Astrocyte (in vitro differentiated cells and primary cell): ENCODE results near the gene WFDC12. TPM values are rescaled to one million over a fixed set of nuclear protein-coding genes. Genes with fewer than 3 reads are reported as not detected.
A peak's percentile ranks its signal among the peaks of the same experiment; 100 is the strongest.

Experiments used
- DNase-seq: peaks from one replicate; pipeline ENCODE4 v3.0.0-alpha.2; 2010; ENCODE audit warnings: low read depth
- FAIRE-seq: peaks from 2 replicates; lab custom pipeline; 2011; peaks lifted over from hg19 to GRCh38; lab: Jason Lieb, UNC
- H2AFZ ChIP-seq: 2 replicates; pipeline ENCODE4 v1.6.0; 2012; ENCODE audit warnings: low read depth, low read length, inconsistent platforms
- H3K27ac ChIP-seq: 2 replicates; pipeline ENCODE4 v1.5.1; 2011; ENCODE audit warnings: low read depth, low read length, inconsistent platforms
- H3K27me3 ChIP-seq: 2 replicates; pipeline ENCODE4 v1.6.0; 2011; ENCODE audit warnings: low read length, inconsistent platforms; ENCODE audit not compliant: insufficient read depth
- H3K36me3 ChIP-seq: 2 replicates; pipeline ENCODE4 v1.5.1; 2011; ENCODE audit warnings: low read length, inconsistent platforms; ENCODE audit not compliant: insufficient read depth
- H3K4me1 ChIP-seq: 2 replicates; pipeline ENCODE4 v1.5.1; 2011; ENCODE audit warnings: low read length, inconsistent platforms; ENCODE audit not compliant: insufficient read depth
- H3K4me2 ChIP-seq: 2 replicates; pipeline ENCODE4 v1.6.0; 2012; ENCODE audit warnings: low read length, inconsistent platforms
- H3K4me3 ChIP-seq: 2 replicates; pipeline ENCODE4 v1.5.1; 2011; ENCODE audit warnings: low read depth, mild to moderate bottlenecking, low read length, inconsistent platforms; ENCODE audit not compliant: insufficient read depth
- H3K79me2 ChIP-seq: 2 replicates; pipeline ENCODE4 v1.6.0; 2012; ENCODE audit warnings: mild to moderate bottlenecking, low read length, inconsistent platforms; ENCODE audit not compliant: insufficient read depth
- H3K9ac ChIP-seq: 2 replicates; pipeline ENCODE4 v1.6.0; 2012; ENCODE audit warnings: mild to moderate bottlenecking, low read length, inconsistent platforms
- H3K9me3 ChIP-seq: 2 replicates; pipeline ENCODE4 v1.5.1; 2012; ENCODE audit warnings: low read depth, mild to moderate bottlenecking, low read length, inconsistent platforms; ENCODE audit not compliant: insufficient read depth
- H4K20me1 ChIP-seq: 2 replicates; pipeline ENCODE4 v1.6.0; 2012; ENCODE audit warnings: low read length, inconsistent platforms; ENCODE audit not compliant: insufficient read depth
- H3K27ac Mint-ChIP-seq: one replicate; pipeline ENCODE4 v1.8.0; 2021; ENCODE audit warnings: mild to moderate bottlenecking, mixed read lengths; ENCODE audit not compliant: unreplicated experiment
- H3K27me3 Mint-ChIP-seq: one replicate; pipeline ENCODE4 v1.8.0; 2021; ENCODE audit warnings: low read depth, mixed read lengths; ENCODE audit not compliant: unreplicated experiment
- H3K36me3 Mint-ChIP-seq: one replicate; pipeline ENCODE4 v1.8.0; 2021; ENCODE audit warnings: low read depth, mixed read lengths; ENCODE audit not compliant: unreplicated experiment
- H3K4me1 Mint-ChIP-seq: one replicate; pipeline ENCODE4 v1.8.0; 2021; ENCODE audit warnings: low read depth, mixed read lengths; ENCODE audit not compliant: unreplicated experiment
- H3K4me3 Mint-ChIP-seq: one replicate; pipeline ENCODE4 v1.8.0; 2021; ENCODE audit warnings: mild to moderate bottlenecking, moderate library complexity, mixed read lengths; ENCODE audit not compliant: unreplicated experiment
- H3K9me3 Mint-ChIP-seq: one replicate; pipeline ENCODE4 v1.8.0; 2021; ENCODE audit warnings: mild to moderate bottlenecking, mixed read lengths; ENCODE audit not compliant: unreplicated experiment
- EZH2 ChIP-seq: IDR thresholded peaks from 2 replicates; pipeline ENCODE4 v1.6.1; 2012; ENCODE audit warnings: mild to moderate bottlenecking, low read length, inconsistent platforms; ENCODE audit not compliant: insufficient read depth
- total RNA-seq: library from RNA; stranded (reverse); gene quantifications from 2 replicates; pipeline ENCODE4 v1.2.1, GENCODE V29; 2021
- TF ChIP-seq, protein P1 (sequence below): IDR thresholded peaks from 2 replicates; pipeline ENCODE4 v1.5.1; 2011; ENCODE audit warnings: low read depth, mild to moderate bottlenecking, inconsistent platforms, low read length, moderate library complexity; ENCODE audit not compliant: insufficient read depth

The WFDC12 gene
- total RNA-seq, 1 donor from 2014 or later: not detected

DNA sequence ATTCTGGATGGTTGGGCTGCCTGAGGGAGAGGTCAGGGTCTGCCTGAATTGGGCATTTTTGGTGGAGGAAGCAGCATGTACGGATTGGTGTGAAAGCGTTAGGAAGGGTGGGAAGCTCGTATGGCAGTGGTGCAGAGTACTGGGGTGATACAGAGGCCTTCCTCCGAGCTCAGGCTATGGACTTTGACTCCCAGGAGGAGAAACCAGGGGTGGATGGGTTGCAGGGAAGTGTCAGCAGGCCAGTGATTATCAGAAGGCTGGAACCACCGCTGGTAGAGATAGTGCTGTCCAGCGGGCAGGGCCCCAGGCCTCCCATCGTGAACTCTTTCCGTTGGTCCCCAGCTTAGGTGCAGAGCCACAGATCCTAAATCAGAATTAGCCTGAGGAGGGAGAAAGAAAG lies 14.6 kb downstream of the WFDC12 start:
- FAIRE-seq (no peak), DNase-seq (no peak)
- Histone ChIP-seq H3K27ac (no peak overlapping the region), H3K79me2 (no peaks in the 10 kb centered on the region), H3K36me3 (no peaks in the 10 kb centered on the region), H4K20me1 (no peaks in the 10 kb centered on the region), H3K9ac (no peak overlapping the region), H3K4me1 (peaks cover 5% of the 10 kb centered on the region), H3K9me3 (no peaks in the 10 kb centered on the region), H3K27me3 (peaks cover 13% of the 10 kb centered on the region), H2AFZ (no peak overlapping the region), H3K4me3 (no peak overlapping the region), H3K4me2 (no peak overlapping the region)
- Mint-ChIP-seq H3K4me3 (no peak overlapping the region), H3K4me1 (peaks cover 5% of the 10 kb centered on the region), H3K36me3 (no peaks in the 10 kb centered on the region), H3K9me3 (no peaks in the 10 kb centered on the region), H3K27me3 (peaks cover 9% of the 10 kb centered on the region), H3K27ac (no peak overlapping the region)
- TF ChIP-seq, protein P1, sequence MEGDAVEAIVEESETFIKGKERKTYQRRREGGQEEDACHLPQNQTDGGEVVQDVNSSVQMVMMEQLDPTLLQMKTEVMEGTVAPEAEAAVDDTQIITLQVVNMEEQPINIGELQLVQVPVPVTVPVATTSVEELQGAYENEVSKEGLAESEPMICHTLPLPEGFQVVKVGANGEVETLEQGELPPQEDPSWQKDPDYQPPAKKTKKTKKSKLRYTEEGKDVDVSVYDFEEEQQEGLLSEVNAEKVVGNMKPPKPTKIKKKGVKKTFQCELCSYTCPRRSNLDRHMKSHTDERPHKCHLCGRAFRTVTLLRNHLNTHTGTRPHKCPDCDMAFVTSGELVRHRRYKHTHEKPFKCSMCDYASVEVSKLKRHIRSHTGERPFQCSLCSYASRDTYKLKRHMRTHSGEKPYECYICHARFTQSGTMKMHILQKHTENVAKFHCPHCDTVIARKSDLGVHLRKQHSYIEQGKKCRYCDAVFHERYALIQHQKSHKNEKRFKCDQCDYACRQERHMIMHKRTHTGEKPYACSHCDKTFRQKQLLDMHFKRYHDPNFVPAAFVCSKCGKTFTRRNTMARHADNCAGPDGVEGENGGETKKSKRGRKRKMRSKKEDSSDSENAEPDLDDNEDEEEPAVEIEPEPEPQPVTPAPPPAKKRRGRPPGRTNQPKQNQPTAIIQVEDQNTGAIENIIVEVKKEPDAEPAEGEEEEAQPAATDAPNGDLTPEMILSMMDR: no peak
- no peak for TF ChIP-seq EZH2

DNA sequence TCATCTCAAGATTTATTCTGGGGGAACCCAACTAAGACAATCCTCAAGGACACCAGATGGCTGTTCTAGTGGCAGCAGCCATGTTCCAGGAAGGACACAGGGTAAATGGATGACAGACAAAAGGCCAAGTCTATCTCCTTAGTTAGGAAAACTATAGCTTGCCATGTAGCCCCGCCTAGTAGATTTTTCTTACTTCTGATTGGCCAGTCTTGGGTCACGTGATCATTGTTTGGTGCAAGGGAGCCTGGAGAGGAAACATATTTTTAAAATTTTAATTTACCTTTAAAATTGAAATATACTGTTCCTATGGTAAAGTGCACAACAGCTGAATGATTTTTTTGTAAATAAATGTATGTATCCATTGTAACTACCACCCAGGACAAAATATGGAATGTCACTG lies 18.9 kb downstream of the WFDC12 start:
- Mint-ChIP-seq H3K27ac (no peak overlapping the region), H3K27me3 (peaks cover 2% of the 10 kb centered on the region), H3K9me3 (no peaks in the 10 kb centered on the region), H3K4me3 (no peak overlapping the region), H3K4me1 (peaks cover 12% of the 10 kb centered on the region), H3K36me3 (no peaks in the 10 kb centered on the region)
- H3K4me1 ChIP-seq: peaks cover 11% of the 10 kb centered on the region
- no peak overlapping the region for H3K4me3 ChIP-seq
- no peak overlapping the region for H3K9ac ChIP-seq
- H4K20me1 ChIP-seq: no peaks in the 10 kb centered on the region
- no peak overlapping the region for H3K27ac ChIP-seq
- no peaks in the 10 kb centered on the region for H3K79me2 ChIP-seq
- H2AFZ ChIP-seq: no peak overlapping the region
- H3K4me2 ChIP-seq: peak overlapping the region; percentile 54
- DNase-seq (no peak), FAIRE-seq (no peak)
- no peaks in the 10 kb centered on the region for H3K36me3 ChIP-seq
- H3K27me3 ChIP-seq: no peaks in the 10 kb centered on the region
- no peak for TF ChIP-seq EZH2
- TF ChIP-seq, protein P1: no peak
- H3K9me3 ChIP-seq: no peaks in the 10 kb centered on the region

DNA sequence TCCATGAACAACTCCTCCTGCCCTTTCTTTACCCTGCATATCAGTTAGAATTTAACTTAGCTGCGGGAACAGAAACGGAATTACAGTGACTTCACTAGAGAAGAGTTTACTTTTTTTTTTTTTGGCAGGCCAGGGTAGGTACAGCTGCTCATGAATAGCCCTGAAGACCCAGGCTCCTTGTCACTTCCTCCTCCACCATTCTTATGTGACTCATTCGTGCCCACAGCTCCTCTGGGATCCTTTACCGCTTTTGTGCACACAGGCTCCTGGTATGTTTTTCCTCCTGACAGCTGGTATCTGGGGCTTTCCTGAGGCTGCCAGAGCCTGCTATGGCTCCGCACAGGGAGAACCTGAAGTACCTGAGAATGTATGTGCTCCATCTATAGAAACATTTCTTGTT lies 19.5 kb downstream of the WFDC12 start:
- no peaks in the 10 kb centered on the region for H3K9me3 ChIP-seq
- DNase-seq (peak; percentile 87), FAIRE-seq (no peak)
- TF ChIP-seq, protein P1: no peak
- TF ChIP-seq EZH2: no peak
- Mint-ChIP-seq H3K4me1 (peaks cover 12% of the 10 kb centered on the region), H3K9me3 (no peaks in the 10 kb centered on the region), H3K27me3 (peaks cover 8% of the 10 kb centered on the region), H3K27ac (peak overlapping the region; percentile 55), H3K4me3 (peak overlapping the region; percentile 22), H3K36me3 (no peaks in the 10 kb centered on the region)
- H3K36me3 ChIP-seq: no peaks in the 10 kb centered on the region
- no peaks in the 10 kb centered on the region for H3K79me2 ChIP-seq
- no peak overlapping the region for H3K4me3 ChIP-seq
- no peaks in the 10 kb centered on the region for H4K20me1 ChIP-seq
- peak overlapping the region; percentile 29 for H3K27ac ChIP-seq
- H3K9ac ChIP-seq: no peak overlapping the region
- H3K4me2 ChIP-seq: peak overlapping the region; percentile 54
- H2AFZ ChIP-seq: no peak overlapping the region
- peaks cover 11% of the 10 kb centered on the region for H3K4me1 ChIP-seq
- H3K27me3 ChIP-seq: no peaks in the 10 kb centered on the region
